GM18868 (cell line): ENCODE results near the gene RECQL.
"Not testable (repeated sequence)": the region's sequence is repeated elsewhere in the genome, so short reads cannot be mapped to it uniquely, and the experiment has no call there.

Source experiments
- ATAC-seq: cut with Tn5 transposase; IDR thresholded peaks from one replicate; pipeline ENCODE4 v1.9.1; 2021; ENCODE audit warnings: mild to moderate bottlenecking, moderate library complexity; ENCODE audit not compliant: unreplicated experiment

Gene RECQL

GRCh38 chr12:21502872-21503271 lies 1.4 kb upstream of the RECQL start:
- no peak for ATAC-seq

- ATAC-seq = no peak
Observed at GRCh38 chr12:21502164-21502496, 695 bp upstream of the RECQL start.

- ATAC-seq = no peak
Observed at GRCh38 chr12:21500786-21501257, 613 bp downstream of the RECQL start.

GRCh38 chr12:21499765-21500164 lies 1.7 kb downstream of the RECQL start:
- ATAC-seq = no peak

- no peak for ATAC-seq
Observed at GRCh38 chr12:21485998-21486397, 15.4 kb downstream of the RECQL start.

GRCh38 chr12:21483531-21483930 lies 17.9 kb downstream of the RECQL start:
- peak; percentile 63 for ATAC-seq

GRCh38 chr12:21478756-21479455 lies 22.5 kb downstream of the RECQL start:
- no peak for ATAC-seq

- no peak for ATAC-seq
Observed at GRCh38 chr12:21476949-21477348, 24.5 kb downstream of the RECQL start.

GRCh38 chr12:21475552-21475951 lies 25.9 kb downstream of the RECQL start:
- ATAC-seq = no peak

GRCh38 chr12:21472197-21472823 lies 29.1 kb downstream of the RECQL start:
- ATAC-seq = no peak

- no peak for ATAC-seq
Observed at GRCh38 chr12:21471294-21471693, 30.1 kb downstream of the RECQL start.

- ATAC-seq = not testable (repeated sequence)
Observed at GRCh38 chr12:21467334-21467733, 34.1 kb downstream of the RECQL start.

- ATAC-seq = no peak
Observed at GRCh38 chr12:21459474-21459873, 42.0 kb downstream of the RECQL start.

GRCh38 chr12:21456291-21456780 lies 45.1 kb downstream of the RECQL start:
- no peak for ATAC-seq

GRCh38 chr12:21453312-21453852 lies 48.1 kb downstream of the RECQL start:
- ATAC-seq = peak; percentile 92

- ATAC-seq = no peak
Observed at GRCh38 chr12:21451529-21451928, 49.9 kb downstream of the RECQL start.

GRCh38 chr12:21444193-21445146 lies 57.0 kb downstream of the RECQL start:
- no peak for ATAC-seq

- ATAC-seq = no peak
Observed at GRCh38 chr12:21439347-21439746, 62.1 kb downstream of the RECQL start.

GRCh38 chr12:21438643-21439042 lies 62.8 kb downstream of the RECQL start:
- no peak for ATAC-seq

GRCh38 chr12:21434699-21435098 lies 66.7 kb downstream of the RECQL start:
- no peak for ATAC-seq

GRCh38 chr12:21433525-21433924 lies 67.9 kb downstream of the RECQL start:
- no peak for ATAC-seq
